Tibial nerve (tissue), 3 donors: ENCODE measurements around the gene ZCCHC8.
"Not testable (repeated sequence)": the region's sequence is repeated elsewhere in the genome, so short reads cannot be mapped to it uniquely, and the experiment has no call there.

ENCODE experiments used
- CTCF ChIP-seq, 5 experiments: fragments of 200-600 bp in 3 of 5; fragments of 450-650 bp in 2 of 5; sonication (generic) in 3 of 5; IDR thresholded peaks; one replicate each; pipeline ENCODE4 v1.5.1; 2016 to 2019; ENCODE audit warnings: antibody characterized with exemption in 5 of 5, mild to moderate bottlenecking in 3 of 5, moderate library complexity in 2 of 5
- POLR2A ChIP-seq, 2 donors: fragments of 450-650 bp; IDR thresholded peaks; one replicate each; pipeline ENCODE4 v1.6.1; 2017; ENCODE audit warnings: antibody characterized with exemption in 2 of 2, mild to moderate bottlenecking in 2 of 2, moderate library complexity in 2 of 2

- TF ChIP-seq CTCF, POLR2A (IDR thresholded peaks at IDR 0.05): not testable (repeated sequence)
Measured at GRCh38 chr12:122486360-122486759, 14.4 kb downstream of the ZCCHC8 start.
